ENCODE measurements around the gene PUM1. TPM values are rescaled to one million over a fixed set of nuclear protein-coding genes. Genes with fewer than 3 reads are reported as not detected.

Gene PUM1
- total and polyA plus RNA-seq, 2 donors (not counting 3 experiments of a cell fraction or from before 2014, with no cell fraction given) = 94.7 to 124 TPM

DNA sequence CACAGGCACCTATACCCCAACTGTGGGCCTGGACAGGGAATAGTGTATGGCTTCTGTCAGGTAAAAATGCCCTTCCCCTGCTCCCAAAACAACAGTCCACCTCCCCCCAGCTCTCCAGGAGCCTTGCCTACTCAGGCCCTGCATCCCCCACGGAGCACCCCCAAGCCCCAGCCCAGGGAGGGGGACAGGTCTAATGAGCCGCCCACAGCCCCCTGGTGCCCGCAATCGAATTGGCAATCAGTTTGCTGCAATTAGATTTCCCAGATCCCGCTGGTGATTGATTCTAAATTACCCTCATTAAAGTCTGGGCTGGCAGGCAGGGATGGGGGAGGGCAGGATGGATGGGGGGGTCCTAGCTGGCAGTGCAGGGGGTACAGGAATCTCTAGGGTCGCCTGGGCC lies 165.0 kb downstream of the PUM1 start:
- Histone ChIP-seq H3K79me2 (ENCODE audit: control insufficient read depth, insufficient read depth, low read length) (no peaks in the 10 kb centered on the region), H3K27me3 (ENCODE audit: control insufficient read depth in 2 of 2, insufficient read depth in 2 of 2, low read length in 2 of 2) (no peaks in the 10 kb centered on the region), H3K4me2 (ENCODE audit: insufficient read depth, low read length) (no peak overlapping the region), H3K9me1 (replicated peaks; ENCODE audit: control insufficient read depth, extremely low read depth, insufficient read depth, low read length) (no peaks in the 10 kb centered on the region), H2AFZ (ENCODE audit: low read depth, low read length) (no peak overlapping the region), H3K9me3 (replicated peaks; ENCODE audit: control insufficient read depth, insufficient read depth, low read length) (no peaks in the 10 kb centered on the region), H3K4me3 (replicated peaks in 1 of 3; ENCODE audit: insufficient read depth in 1 of 3, low read depth in 1 of 3, low read length in 3 of 3) (no peak overlapping the region), H3K27ac (ENCODE audit: insufficient read depth, low read depth, low read length) (no peak overlapping the region), H3K9ac (replicated peaks; ENCODE audit: extremely low read depth, insufficient read depth, low read length) (no peak overlapping the region), H3K36me3 (ENCODE audit: control insufficient read depth in 2 of 2, extremely low read depth in 1 of 2, insufficient read depth in 2 of 2, low read length in 2 of 2) (no peaks in the 10 kb centered on the region), H4K20me1 (replicated peaks; ENCODE audit: control insufficient read depth, extremely low read depth, insufficient read depth, low read length) (no peaks in the 10 kb centered on the region), H3K4me1 (ENCODE audit: control insufficient read depth, extremely low read depth, insufficient read depth, low read length) (peaks cover 8% of the 10 kb centered on the region)
- ChIA-PET POLR2A (no interaction called here), CTCF (interaction anchor here (1.2 kb wide), 1 partner anchor 98 kb away, joined by 3 read pairs; no protein-coding TSS in a partner anchor)
- TF ChIP-seq GATA2 (IDR thresholded peaks at IDR 0.05; ENCODE audit: insufficient read depth, insufficient read length, low read depth, low read length) (no peak), JUN (IDR thresholded peaks at IDR 0.05; ENCODE audit: borderline replicate concordance, insufficient read depth, insufficient read length, low read depth) (no peak)
- no peak for DNase-seq (ENCODE audit: low read depth, low spot score)
- BruUV-seq (replicated peaks) = no TSS peak
- dilution Hi-C loops (cut with MboI; ENCODE audit: extremely low pct_ligation_motif_present, low sequenced_read_pairs) (loop anchor here (25.0 kb wide), 1 partner anchor 88 kb away; no protein-coding TSS in a partner anchor), intact Hi-C loops (cut with micrococcal nuclease) (no loop called here)
- FAIRE-seq = no peak

DNA sequence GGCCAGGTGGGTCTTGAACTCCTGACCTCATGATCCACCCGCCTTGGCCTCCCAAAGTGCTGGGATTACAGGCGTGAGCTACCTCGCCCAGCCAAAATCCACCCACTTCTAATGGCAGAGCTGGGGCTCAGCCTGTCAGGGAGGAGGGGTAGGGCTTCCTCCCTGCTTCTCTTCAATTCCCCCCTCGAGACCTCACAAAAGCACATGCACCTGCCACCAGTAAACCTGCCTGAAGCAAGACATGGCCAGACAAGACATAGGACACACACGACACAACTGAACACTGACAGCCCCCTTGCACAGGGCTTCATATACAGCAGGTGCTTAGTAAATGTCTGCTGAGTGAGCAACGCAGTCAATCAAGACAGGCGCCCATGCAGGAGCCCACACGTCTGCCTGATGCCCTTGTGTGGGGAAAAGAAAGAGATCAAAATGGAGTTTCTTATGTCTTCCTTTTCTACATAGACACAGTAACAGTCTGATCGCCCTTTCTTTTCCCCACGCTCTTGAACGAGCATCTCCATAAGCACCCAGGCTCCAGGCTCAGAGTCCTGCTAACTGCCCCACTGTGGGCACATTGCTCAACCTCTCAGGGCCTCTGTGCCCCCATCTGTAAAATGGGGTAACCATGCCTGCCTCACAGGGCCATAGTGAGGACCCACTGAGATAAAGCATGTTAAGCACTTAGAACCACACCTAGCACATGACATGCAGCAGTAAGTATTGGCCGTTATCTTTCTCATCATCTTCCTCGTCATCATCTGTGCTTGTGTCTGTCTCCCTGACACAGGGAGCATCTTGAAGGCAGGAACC lies 165.7 kb downstream of the PUM1 start:
- CTCF ChIA-PET = interaction anchor here (3.5 kb wide), 1 partner anchor 98 kb away, joined by 12 read pairs; no protein-coding TSS in a partner anchor

More for the DNA sequence above, 165.7 kb downstream of the PUM1 start:
- DNase-seq (ENCODE audit: low read depth, low spot score) = no peak
- dilution Hi-C loops (cut with MboI; ENCODE audit: extremely low pct_ligation_motif_present, low sequenced_read_pairs) = loop anchor here (25.0 kb wide), 1 partner anchor 87 kb away; no protein-coding TSS in a partner anchor
- no peak overlapping the region for H3K9ac ChIP-seq (replicated peaks; ENCODE audit: extremely low read depth, insufficient read depth, low read length)
- H3K4me2 ChIP-seq (ENCODE audit: insufficient read depth, low read length) = no peak overlapping the region
- H4K20me1 ChIP-seq (replicated peaks; ENCODE audit: control insufficient read depth, extremely low read depth, insufficient read depth, low read length) = no peaks in the 10 kb centered on the region
- TF ChIP-seq MYC (IDR thresholded peaks at IDR 0.05; ENCODE audit: low read depth, low read length) = no peak
- TF ChIP-seq EZH2 (IDR thresholded peaks at IDR 0.05; ENCODE audit: borderline replicate concordance, low read depth, low read length, severe bottlenecking) = no peak
- TF ChIP-seq, protein P1, sequence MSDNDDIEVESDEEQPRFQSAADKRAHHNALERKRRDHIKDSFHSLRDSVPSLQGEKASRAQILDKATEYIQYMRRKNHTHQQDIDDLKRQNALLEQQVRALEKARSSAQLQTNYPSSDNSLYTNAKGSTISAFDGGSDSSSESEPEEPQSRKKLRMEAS (IDR thresholded peaks at IDR 0.05; ENCODE audit: insufficient read depth, insufficient read length) = no peak
- TF ChIP-seq JUN (IDR thresholded peaks at IDR 0.05; ENCODE audit: borderline replicate concordance, insufficient read depth, insufficient read length, low read depth) = no peak
- TF ChIP-seq GATA2 (IDR thresholded peaks at IDR 0.05; ENCODE audit: insufficient read depth, insufficient read length, low read depth, low read length) = no peak
- no peak for TF ChIP-seq POLR2A (IDR thresholded peaks at IDR 0.05; ENCODE audit: low read depth, low read length)
- TF ChIP-seq, protein P2, sequence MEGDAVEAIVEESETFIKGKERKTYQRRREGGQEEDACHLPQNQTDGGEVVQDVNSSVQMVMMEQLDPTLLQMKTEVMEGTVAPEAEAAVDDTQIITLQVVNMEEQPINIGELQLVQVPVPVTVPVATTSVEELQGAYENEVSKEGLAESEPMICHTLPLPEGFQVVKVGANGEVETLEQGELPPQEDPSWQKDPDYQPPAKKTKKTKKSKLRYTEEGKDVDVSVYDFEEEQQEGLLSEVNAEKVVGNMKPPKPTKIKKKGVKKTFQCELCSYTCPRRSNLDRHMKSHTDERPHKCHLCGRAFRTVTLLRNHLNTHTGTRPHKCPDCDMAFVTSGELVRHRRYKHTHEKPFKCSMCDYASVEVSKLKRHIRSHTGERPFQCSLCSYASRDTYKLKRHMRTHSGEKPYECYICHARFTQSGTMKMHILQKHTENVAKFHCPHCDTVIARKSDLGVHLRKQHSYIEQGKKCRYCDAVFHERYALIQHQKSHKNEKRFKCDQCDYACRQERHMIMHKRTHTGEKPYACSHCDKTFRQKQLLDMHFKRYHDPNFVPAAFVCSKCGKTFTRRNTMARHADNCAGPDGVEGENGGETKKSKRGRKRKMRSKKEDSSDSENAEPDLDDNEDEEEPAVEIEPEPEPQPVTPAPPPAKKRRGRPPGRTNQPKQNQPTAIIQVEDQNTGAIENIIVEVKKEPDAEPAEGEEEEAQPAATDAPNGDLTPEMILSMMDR (IDR thresholded peaks at IDR 0.05; ENCODE audit: extremely low read depth in 1 of 2, insufficient read depth in 1 of 2, low read depth in 1 of 2, low read length in 2 of 2) = no peak
- no peak for TF ChIP-seq FOS (IDR thresholded peaks at IDR 0.05; ENCODE audit: borderline replicate concordance, insufficient read depth, low read length)
- no peak for TF ChIP-seq POLR2AphosphoS5 (IDR thresholded peaks at IDR 0.05; ENCODE audit: insufficient read depth, low read depth, low read length)
- POLR2A ChIA-PET = no interaction called here
- no peak overlapping the region for H3K4me3 ChIP-seq (replicated peaks in 1 of 3; ENCODE audit: insufficient read depth in 1 of 3, low read depth in 1 of 3, low read length in 3 of 3)
- intact Hi-C loops (cut with micrococcal nuclease) = no loop called here
- no TSS peak for BruUV-seq (replicated peaks)
- H2AFZ ChIP-seq (ENCODE audit: low read depth, low read length) = no peak overlapping the region
- H3K27ac ChIP-seq (ENCODE audit: insufficient read depth, low read depth, low read length) = no peak overlapping the region
- H3K9me1 ChIP-seq (replicated peaks; ENCODE audit: control insufficient read depth, extremely low read depth, insufficient read depth, low read length) = no peaks in the 10 kb centered on the region
- no peaks in the 10 kb centered on the region for H3K27me3 ChIP-seq (ENCODE audit: control insufficient read depth in 2 of 2, insufficient read depth in 2 of 2, low read length in 2 of 2)
- no peaks in the 10 kb centered on the region for H3K36me3 ChIP-seq (ENCODE audit: control insufficient read depth in 2 of 2, extremely low read depth in 1 of 2, insufficient read depth in 2 of 2, low read length in 2 of 2)
- peaks cover 8% of the 10 kb centered on the region for H3K4me1 ChIP-seq (ENCODE audit: control insufficient read depth, extremely low read depth, insufficient read depth, low read length)
- FAIRE-seq = no peak
- H3K79me2 ChIP-seq (ENCODE audit: control insufficient read depth, insufficient read depth, low read length) = no peaks in the 10 kb centered on the region
- no peaks in the 10 kb centered on the region for H3K9me3 ChIP-seq (replicated peaks; ENCODE audit: control insufficient read depth, insufficient read depth, low read length)
